Upper lobe of left lung (tissue), 6 donors: Measurements from ENCODE around the gene SLN. TPM values are rescaled to one million over a fixed set of nuclear protein-coding genes. Genes with fewer than 3 reads are reported as not detected.
A peak's percentile ranks its signal among the peaks of the same experiment; 100 is the strongest.

ENCODE experiments used
- ATAC-seq, 2 donors: fragments of 200-7000 bp; cut with Tn5 transposase; one replicate each; pipeline ENCODE4 v1.9.1; 2022; ENCODE audit warnings: mild to moderate bottlenecking in 2 of 2, moderate library complexity in 2 of 2; ENCODE audit not compliant: low FRiP score in 2 of 2
- DNase-seq, 2 donors: peaks; one replicate each; pipeline ENCODE4 v3.0.0-alpha.2; 2019 to 2020
- H3K27ac ChIP-seq, 4 donors: fragments of 200-600 bp; sonication (generic); one replicate each; pipeline ENCODE4 v1.5.1; 2016 to 2019
- H3K27me3 ChIP-seq, 4 donors: fragments of 200-600 bp; sonication (generic); one replicate each; pipeline ENCODE4 v1.5.1; 2017 to 2019
- H3K36me3 ChIP-seq, 4 donors: fragments of 200-600 bp; sonication (generic); one replicate each; pipeline ENCODE4 v1.5.1; 2016 to 2019
- H3K4me1 ChIP-seq, 4 donors: fragments of 200-600 bp; sonication (generic); one replicate each; pipeline ENCODE4 v1.5.1; 2018 to 2019
- H3K4me3 ChIP-seq, 4 donors: fragments of 200-600 bp; sonication (generic); one replicate each; pipeline ENCODE4 v1.5.1; 2017 to 2019; ENCODE audit warnings: mild to moderate bottlenecking in 2 of 4, moderate library complexity in 1 of 4
- H3K9me3 ChIP-seq, 4 donors: fragments of 200-600 bp; sonication (generic); one replicate each; pipeline ENCODE4 v1.5.1; 2018 to 2019
- EP300 ChIP-seq, 4 donors: sonication (generic); formaldehyde crosslinking; IDR thresholded peaks; one replicate each; pipeline ENCODE4 v1.5.1; 2017; ENCODE audit warnings: antibody characterized with exemption in 4 of 4, control low read depth in 2 of 4
- POLR2A ChIP-seq, 4 donors: fragments of 450-650 bp; IDR thresholded peaks; one replicate each; pipeline ENCODE4 v1.5.1; 2016 to 2017; ENCODE audit warnings: antibody characterized with exemption in 4 of 4, mild to moderate bottlenecking in 2 of 4
- POLR2AphosphoS5 ChIP-seq, 2 donors: sonication (generic); formaldehyde crosslinking; IDR thresholded peaks; one replicate each; pipeline ENCODE4 v1.5.1; 2017; ENCODE audit warnings: antibody characterized with exemption in 2 of 2
- WGBS, 2 donors: methylation state at CpG; one replicate each; pipeline ENCODE4 v1.1.5; 2017 to 2018; 5-methylcytosine and 5-hydroxymethylcytosine counted together
- total RNA-seq, 6 donors: library from RNA; depleted of rRNA in 4 of 6; stranded (reverse); fragments of >200 nt in 4 of 6; gene quantifications; one replicate each; pipeline versions ENCODE4 v1.1.0 to v1.2.1, GENCODE V29; 2016 to 2021
- TF ChIP-seq, protein P1 (sequence below), 6 experiments: fragments of 450-650 bp in 4 of 6; fragments of 200-600 bp in 2 of 6; sonication (generic) in 2 of 6; IDR thresholded peaks; one replicate each; pipeline ENCODE4 v1.5.1; 2016 to 2019; ENCODE audit warnings: antibody characterized with exemption in 6 of 6
- donor health status: DM: no; HTN: no; CAD: no; lungs with moderate emphysema.
- donor health status: DM: no; HTN: yes; CAD: no; lungs with severe emphysema.

The SLN gene
- total RNA-seq, 6 donors from 2014 or later: 0.97 to 1.6 TPM; not detected in 4

DNA sequence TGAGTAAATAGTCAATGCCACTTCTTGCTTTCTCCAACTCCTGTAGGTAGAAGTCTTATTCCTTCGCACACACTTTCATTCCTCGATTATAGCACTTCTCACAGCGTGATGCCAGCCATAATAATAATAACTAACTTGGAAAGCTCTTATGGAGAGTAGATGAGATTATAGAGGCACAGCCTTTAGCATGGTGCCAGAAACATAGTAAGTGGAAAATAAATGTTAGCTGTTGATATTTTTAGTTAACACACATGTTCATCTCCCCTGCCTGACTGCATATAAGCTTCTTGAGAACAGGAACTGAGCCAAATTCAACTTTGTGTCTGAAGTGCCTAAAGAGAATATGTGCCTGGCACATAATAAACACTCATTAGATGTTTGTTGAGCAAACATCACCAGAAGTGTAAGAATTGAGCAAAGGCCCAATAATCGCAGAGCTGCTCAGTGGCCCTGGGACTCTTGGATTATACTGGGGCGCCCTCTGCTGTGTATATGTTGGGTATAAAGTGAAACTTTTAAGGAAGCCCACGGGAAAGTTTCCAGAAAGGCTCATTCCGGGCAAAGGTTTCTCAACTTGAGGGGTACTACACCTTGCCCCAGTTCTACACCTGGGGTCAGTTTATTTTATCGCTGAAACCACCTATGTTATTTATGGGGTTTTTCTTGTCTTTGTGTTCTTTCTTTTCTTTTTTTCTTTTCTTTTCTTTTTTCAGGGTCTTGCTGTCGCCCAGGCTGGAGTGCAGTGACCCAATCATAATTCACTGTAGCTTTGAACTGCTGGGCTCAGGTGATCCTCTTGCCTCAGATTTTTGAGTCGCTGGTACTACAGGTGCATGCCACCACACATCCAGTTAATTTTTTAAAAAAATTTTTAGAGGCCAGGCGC lies 22.3 kb downstream of the SLN start:
- Histone ChIP-seq H3K4me1 (peaks cover 0 to 15% (median 6%) of the 10 kb centered on the region in 4 donors), H3K4me3 (no peak overlapping the region), H3K9me3 (no peaks in the 10 kb centered on the region), H3K36me3 (no peaks in the 10 kb centered on the region), H3K27ac (no peak overlapping the region), H3K27me3 (no peaks in the 10 kb centered on the region)
- WGBS, 2 donors: 41% methylated on average over 11 of the region's 11 CpGs
- TF ChIP-seq, protein P1, sequence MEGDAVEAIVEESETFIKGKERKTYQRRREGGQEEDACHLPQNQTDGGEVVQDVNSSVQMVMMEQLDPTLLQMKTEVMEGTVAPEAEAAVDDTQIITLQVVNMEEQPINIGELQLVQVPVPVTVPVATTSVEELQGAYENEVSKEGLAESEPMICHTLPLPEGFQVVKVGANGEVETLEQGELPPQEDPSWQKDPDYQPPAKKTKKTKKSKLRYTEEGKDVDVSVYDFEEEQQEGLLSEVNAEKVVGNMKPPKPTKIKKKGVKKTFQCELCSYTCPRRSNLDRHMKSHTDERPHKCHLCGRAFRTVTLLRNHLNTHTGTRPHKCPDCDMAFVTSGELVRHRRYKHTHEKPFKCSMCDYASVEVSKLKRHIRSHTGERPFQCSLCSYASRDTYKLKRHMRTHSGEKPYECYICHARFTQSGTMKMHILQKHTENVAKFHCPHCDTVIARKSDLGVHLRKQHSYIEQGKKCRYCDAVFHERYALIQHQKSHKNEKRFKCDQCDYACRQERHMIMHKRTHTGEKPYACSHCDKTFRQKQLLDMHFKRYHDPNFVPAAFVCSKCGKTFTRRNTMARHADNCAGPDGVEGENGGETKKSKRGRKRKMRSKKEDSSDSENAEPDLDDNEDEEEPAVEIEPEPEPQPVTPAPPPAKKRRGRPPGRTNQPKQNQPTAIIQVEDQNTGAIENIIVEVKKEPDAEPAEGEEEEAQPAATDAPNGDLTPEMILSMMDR (IDR thresholded peaks at IDR 0.05): peak in 5 of 6 experiments; percentile 32 to 74 (median 68)
- TF ChIP-seq EP300 (IDR thresholded peaks at IDR 0.05): no peak
- DNase-seq: peak in 1 of 2 donors; percentile 86
- ATAC-seq: peak; percentile 92 to 95

DNA sequence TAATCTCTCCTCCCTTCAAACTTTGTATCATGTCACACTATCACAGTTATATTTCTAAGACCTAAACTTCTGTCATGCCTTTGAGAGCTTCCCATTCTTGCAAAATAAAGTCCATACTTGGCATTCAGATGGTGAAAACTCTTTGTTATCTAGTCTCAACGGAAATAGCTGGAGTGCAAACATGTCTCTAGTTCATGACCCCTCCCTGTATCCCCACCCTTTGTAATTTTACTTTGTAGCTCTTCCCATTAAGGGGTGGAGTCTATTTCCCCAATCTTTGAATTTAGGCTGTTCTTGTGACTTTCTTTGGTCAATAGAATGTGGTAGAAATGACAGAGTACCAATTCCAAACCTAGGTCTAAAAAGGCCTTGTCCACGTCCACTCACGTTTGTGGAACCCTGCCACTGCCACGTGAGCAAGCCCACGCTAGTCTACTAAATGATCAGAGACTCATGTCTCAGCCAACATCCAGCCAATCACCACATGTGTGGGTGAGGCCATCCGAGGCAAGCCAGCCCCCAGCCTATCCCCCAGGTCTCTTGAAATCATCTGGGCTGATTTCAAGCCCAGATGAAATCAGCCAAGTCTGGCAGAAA lies 23.4 kb downstream of the SLN start:
- Histone ChIP-seq H3K27ac (no peak overlapping the region), H3K4me3 (no peak overlapping the region), H3K9me3 (no peaks in the 10 kb centered on the region), H3K36me3 (no peaks in the 10 kb centered on the region), H3K27me3 (no peaks in the 10 kb centered on the region), H3K4me1 (peaks cover 0 to 15% (median 6%) of the 10 kb centered on the region in 4 donors)
- DNase-seq (no peak), ATAC-seq (peak in 1 of 2 donors; percentile 28)
- TF ChIP-seq, protein P1 (IDR thresholded peaks at IDR 0.05): no peak
- TF ChIP-seq EP300 (IDR thresholded peaks at IDR 0.05) (no peak), POLR2AphosphoS5 (IDR thresholded peaks at IDR 0.05) (no peak), POLR2A (IDR thresholded peaks at IDR 0.05) (no peak)
- 76 to 78% methylated on average over 6 of the region's 6 CpGs for WGBS, 2 donors

DNA sequence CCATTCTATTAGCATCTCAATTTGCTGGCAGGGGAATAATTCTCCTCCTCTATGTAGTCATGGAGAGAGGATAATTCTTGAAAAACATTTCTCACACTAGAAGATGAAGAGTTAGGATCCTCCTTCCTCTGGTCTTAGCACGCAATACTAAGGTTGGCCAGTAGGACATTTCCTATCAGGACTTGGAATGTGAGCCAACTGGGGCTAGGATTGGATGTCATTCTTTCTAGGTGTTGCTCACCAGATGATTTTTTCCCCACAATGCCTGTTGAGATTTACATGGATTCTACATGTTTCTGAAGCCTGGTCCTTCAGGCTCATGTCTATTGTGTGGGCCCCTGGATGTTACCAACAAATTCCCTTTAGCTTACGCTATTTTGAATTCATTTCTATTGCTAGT lies 28.0 kb downstream of the SLN start:
- no peak for DNase-seq
- Histone ChIP-seq H3K4me3 (no peak overlapping the region), H3K27me3 (no peaks in the 10 kb centered on the region), H3K27ac (no peak overlapping the region), H3K4me1 (peaks cover 0 to 7% (median 2%) of the 10 kb centered on the region in 4 donors), H3K36me3 (no peaks in the 10 kb centered on the region), H3K9me3 (no peaks in the 10 kb centered on the region)
- no peak for TF ChIP-seq POLR2AphosphoS5 (IDR thresholded peaks at IDR 0.05)
- TF ChIP-seq, protein P1 (IDR thresholded peaks at IDR 0.05): peak in 3 of 6 experiments; percentile 15 to 38 (median 30)
- no peak for TF ChIP-seq POLR2A (IDR thresholded peaks at IDR 0.05)
- 95 to 96% methylated on average over 2 of the region's 2 CpGs for WGBS, 2 donors
- no peak for ATAC-seq

DNA sequence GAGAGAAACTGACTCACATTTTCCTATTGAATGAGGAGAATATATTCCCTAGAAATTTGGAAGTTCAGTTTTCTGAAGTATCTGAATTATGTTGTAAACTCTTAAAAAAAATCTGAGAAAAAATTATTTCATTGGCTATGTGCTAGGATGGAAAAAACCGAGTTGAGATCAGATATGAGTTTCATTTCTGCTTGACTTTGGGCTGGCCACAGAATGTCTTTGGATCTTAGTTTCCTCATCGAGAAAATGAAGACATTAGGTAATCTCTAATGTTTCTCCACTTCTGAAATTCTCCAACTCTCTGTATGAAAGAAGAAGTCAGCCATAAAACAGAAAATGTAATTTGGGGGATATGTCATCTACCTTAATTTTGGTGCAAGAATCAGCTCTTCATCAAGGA lies 28.8 kb downstream of the SLN start:
- Histone ChIP-seq H3K27me3 (no peaks in the 10 kb centered on the region), H3K4me1 (no peaks in the 10 kb centered on the region), H3K27ac (no peak overlapping the region), H3K4me3 (no peak overlapping the region), H3K9me3 (no peaks in the 10 kb centered on the region), H3K36me3 (no peaks in the 10 kb centered on the region)
- TF ChIP-seq POLR2AphosphoS5 (IDR thresholded peaks at IDR 0.05): no peak
- TF ChIP-seq EP300 (IDR thresholded peaks at IDR 0.05): no peak
- DNase-seq (no peak), ATAC-seq (peak in 1 of 2 donors; percentile 42)
- 72 to 79% methylated on average over 2 of the region's 2 CpGs for WGBS, 2 donors

DNA sequence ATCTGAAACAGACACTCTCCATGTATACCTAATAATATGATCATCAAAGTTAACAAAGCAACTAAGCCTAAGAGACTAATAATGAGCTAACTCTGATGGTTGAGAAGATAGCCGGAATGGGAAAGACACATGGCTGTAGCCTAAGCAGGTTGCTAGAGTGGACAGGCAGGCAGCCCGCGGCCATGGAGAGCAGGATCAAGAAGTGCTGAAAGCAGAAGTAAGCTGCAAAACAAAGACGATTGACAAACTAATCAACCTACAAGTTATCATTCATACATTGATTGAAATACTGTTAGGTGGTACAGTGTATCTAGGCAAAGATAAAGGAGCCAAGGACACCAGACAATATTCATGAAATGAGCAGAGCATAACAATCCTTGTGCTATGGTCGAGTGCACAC lies 29.3 kb downstream of the SLN start:
- no peak for DNase-seq
- 85% methylated on average over 5 of the region's 5 CpGs for WGBS, 2 donors
- no peaks in the 10 kb centered on the region for H3K36me3 ChIP-seq
- peak in 1 of 2 donors; percentile 38 for ATAC-seq
- TF ChIP-seq POLR2AphosphoS5 (IDR thresholded peaks at IDR 0.05) (no peak), POLR2A (IDR thresholded peaks at IDR 0.05) (no peak), EP300 (IDR thresholded peaks at IDR 0.05) (no peak)
- TF ChIP-seq, protein P1 (IDR thresholded peaks at IDR 0.05): no peak
- H3K27me3 ChIP-seq: no peaks in the 10 kb centered on the region
- H3K4me3 ChIP-seq: no peak overlapping the region
- H3K4me1 ChIP-seq: no peaks in the 10 kb centered on the region
- no peaks in the 10 kb centered on the region for H3K9me3 ChIP-seq
- H3K27ac ChIP-seq: no peak overlapping the region
